Measurements from ENCODE around the gene AEN.

The AEN gene

DNA sequence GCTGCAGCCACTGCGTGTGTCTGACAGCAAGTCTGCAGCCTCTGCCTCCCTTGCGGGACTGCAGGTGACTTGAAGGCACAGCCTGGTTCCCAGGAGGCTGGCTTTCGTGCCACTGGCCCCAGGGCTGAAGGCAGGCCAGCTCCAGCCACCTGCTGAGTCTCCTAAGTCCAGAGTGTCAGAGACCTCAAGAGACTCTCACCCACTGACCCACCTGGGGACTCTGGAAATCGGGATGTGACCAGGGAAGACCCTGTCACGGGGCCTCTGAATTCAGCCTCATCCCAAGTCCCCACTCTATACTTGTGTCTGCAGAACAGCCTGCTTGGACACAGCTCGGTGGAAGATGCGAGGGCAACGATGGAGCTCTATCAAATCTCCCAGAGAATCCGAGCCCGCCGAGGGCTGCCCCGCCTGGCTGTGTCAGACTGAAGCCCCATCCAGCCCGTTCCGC lies 34.0 kb downstream of the AEN start:
- intact Hi-C loops (cut with micrococcal nuclease) = loop anchor here (10.0 kb wide), 1 partner anchor 180 kb away; no protein-coding TSS in a partner anchor
- no peaks in the 10 kb centered on the region for H3K27me3 Mint-ChIP-seq
- no peaks in the 10 kb centered on the region for H3K9me3 Mint-ChIP-seq
- no peaks in the 10 kb centered on the region for H3K36me3 Mint-ChIP-seq (ENCODE audit: low read depth)
- no peaks in the 10 kb centered on the region for H3K4me1 Mint-ChIP-seq (ENCODE audit: low read depth)
- no peak overlapping the region for H3K27ac Mint-ChIP-seq
- no peak overlapping the region for H3K4me3 Mint-ChIP-seq

GRCh38 chr15:88655800-88656488 lies 34.8 kb downstream of the AEN start:
- Mint-ChIP-seq H3K27ac (no peak overlapping the region), H3K9me3 (no peaks in the 10 kb centered on the region), H3K36me3 (ENCODE audit: low read depth) (no peaks in the 10 kb centered on the region), H3K27me3 (no peaks in the 10 kb centered on the region), H3K4me1 (ENCODE audit: low read depth) (no peaks in the 10 kb centered on the region), H3K4me3 (no peak overlapping the region)
- intact Hi-C loops (cut with micrococcal nuclease) = loop anchor here (10.0 kb wide), 1 partner anchor 179 kb away; no protein-coding TSS in a partner anchor

DNA sequence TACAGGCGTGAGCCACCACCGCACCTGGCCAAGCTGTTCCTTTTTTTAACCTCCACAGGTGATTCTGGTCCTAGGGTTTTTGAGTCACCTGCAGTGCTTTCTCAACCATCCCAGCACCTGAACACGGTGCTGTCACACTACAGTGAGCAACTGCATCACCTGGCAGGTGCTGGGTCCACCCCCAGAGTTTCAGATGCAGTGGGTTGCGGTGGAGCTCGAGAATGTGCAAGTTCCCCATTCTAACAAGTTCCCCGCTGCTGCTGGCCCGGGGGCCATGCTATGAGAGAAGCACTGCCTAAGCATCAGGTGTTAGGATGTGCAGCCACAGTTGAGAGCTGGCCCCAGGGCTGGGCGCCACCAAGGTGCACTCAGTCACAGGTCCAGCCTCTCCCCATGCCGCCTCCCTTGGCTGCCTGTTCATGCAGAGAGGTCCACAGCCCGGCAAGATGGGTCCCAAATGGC lies 35.7 kb downstream of the AEN start:
- Mint-ChIP-seq H3K4me1 (ENCODE audit: low read depth) (no peaks in the 10 kb centered on the region), H3K27ac (no peak overlapping the region), H3K36me3 (ENCODE audit: low read depth) (no peaks in the 10 kb centered on the region), H3K27me3 (no peaks in the 10 kb centered on the region), H3K9me3 (no peaks in the 10 kb centered on the region), H3K4me3 (no peak overlapping the region)
- intact Hi-C loops (cut with micrococcal nuclease) = loop anchor here (10.0 kb wide), 1 partner anchor 178 kb away; no protein-coding TSS in a partner anchor

DNA sequence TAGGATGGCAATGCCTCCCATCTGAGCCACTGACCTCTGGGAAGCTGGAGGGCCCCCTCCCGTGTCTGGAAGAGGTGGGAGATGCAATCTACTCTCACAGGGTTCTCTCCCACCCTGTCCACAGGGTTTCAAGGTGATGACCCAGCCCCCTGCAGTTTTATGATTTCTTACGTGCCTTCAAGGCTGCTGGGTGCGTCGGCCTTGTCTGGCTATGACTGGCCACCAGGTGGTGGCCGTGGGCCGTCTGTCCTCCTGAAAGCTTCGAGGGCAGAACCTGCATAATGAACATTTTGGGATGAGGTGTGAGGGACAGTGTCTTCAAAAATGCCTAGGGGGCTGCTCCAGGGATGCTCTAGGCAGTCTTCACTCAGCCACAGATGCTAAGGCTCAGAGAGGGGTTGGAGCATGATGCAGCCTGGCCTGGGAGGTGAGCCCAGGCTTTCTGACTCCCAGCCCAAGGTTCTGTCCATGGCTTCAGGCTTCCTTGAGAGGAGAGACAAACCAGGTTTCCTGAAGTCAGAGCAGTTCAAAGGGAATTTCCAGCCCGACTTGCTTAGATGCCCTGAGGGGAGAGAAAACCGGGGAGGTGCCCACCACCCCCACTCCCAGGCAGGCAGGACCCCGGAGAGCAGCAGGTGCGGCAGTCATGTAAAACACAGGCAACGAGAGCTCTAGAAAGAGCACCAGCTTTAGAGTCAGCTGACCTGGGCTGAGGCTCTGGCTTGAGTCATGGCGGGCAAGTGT lies 36.4 kb downstream of the AEN start:
- Mint-ChIP-seq H3K27ac (no peak overlapping the region), H3K9me3 (no peaks in the 10 kb centered on the region), H3K4me3 (no peak overlapping the region), H3K4me1 (ENCODE audit: low read depth) (no peaks in the 10 kb centered on the region), H3K36me3 (ENCODE audit: low read depth) (no peaks in the 10 kb centered on the region), H3K27me3 (no peaks in the 10 kb centered on the region)
- intact Hi-C loops (cut with micrococcal nuclease) = loop anchor here (10.0 kb wide), 1 partner anchor 177 kb away; no protein-coding TSS in a partner anchor

DNA sequence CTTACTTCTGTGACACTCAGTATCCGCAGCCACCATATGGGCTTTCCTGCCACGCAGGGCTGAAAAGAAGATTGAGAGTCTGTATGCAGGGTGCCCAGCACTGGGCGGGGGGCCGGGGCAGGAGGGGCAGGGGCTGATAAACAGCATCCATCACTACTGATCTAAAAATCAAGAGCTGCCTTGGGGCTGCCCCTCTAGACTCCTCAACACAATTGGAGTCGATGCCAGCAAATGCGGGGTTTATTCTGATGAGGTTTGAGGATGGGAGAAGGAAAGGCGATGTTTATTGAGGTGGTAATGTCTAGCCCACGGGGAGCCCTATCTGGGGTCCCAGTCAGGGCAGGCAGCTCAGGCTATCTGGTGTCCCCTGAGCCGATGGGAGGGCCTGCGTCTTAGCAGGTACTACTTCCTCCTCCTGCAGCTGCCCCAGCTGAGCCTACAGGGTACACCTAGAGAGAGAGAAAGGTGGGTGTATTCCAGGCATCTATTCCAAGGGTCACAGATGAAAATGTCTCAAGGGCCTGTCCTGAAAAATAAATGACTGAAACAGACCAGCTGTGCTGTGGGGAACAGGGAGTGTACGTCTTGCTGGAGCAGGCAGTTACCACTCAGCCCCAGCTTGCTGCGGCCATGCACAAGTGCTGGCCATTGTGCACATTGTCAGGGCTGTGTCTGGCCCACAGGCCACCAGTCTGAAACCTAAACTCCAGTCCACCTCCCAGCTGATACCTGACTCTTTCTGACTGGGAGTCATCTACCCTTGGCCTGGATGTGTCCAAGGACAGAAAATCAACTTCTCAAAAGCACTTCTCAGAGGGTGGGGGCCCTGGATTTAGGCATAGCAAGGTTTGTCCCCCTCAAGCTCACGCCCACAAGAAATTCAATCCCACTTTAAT lies 37.2 kb downstream of the AEN start:
- no peaks in the 10 kb centered on the region for H3K4me1 Mint-ChIP-seq (ENCODE audit: low read depth)
- H3K4me3 Mint-ChIP-seq = no peak overlapping the region
- H3K27me3 Mint-ChIP-seq = no peaks in the 10 kb centered on the region
- no peaks in the 10 kb centered on the region for H3K36me3 Mint-ChIP-seq (ENCODE audit: low read depth)
- H3K9me3 Mint-ChIP-seq = no peaks in the 10 kb centered on the region
- no peak overlapping the region for H3K27ac Mint-ChIP-seq
- intact Hi-C loops (cut with micrococcal nuclease) = loop anchor here (10.0 kb wide), 1 partner anchor 176 kb away; no protein-coding TSS in a partner anchor

- Mint-ChIP-seq H3K4me1 (ENCODE audit: low read depth) (no peaks in the 10 kb centered on the region), H3K36me3 (ENCODE audit: low read depth) (no peaks in the 10 kb centered on the region), H3K9me3 (no peaks in the 10 kb centered on the region), H3K27ac (no peak overlapping the region), H3K4me3 (no peak overlapping the region), H3K27me3 (no peaks in the 10 kb centered on the region)
- intact Hi-C loops (cut with micrococcal nuclease) = loop anchor here (10.0 kb wide), 1 partner anchor 176 kb away; no protein-coding TSS in a partner anchor
Observed at GRCh38 chr15:88658972-88659931, 38.1 kb downstream of the AEN start.

DNA sequence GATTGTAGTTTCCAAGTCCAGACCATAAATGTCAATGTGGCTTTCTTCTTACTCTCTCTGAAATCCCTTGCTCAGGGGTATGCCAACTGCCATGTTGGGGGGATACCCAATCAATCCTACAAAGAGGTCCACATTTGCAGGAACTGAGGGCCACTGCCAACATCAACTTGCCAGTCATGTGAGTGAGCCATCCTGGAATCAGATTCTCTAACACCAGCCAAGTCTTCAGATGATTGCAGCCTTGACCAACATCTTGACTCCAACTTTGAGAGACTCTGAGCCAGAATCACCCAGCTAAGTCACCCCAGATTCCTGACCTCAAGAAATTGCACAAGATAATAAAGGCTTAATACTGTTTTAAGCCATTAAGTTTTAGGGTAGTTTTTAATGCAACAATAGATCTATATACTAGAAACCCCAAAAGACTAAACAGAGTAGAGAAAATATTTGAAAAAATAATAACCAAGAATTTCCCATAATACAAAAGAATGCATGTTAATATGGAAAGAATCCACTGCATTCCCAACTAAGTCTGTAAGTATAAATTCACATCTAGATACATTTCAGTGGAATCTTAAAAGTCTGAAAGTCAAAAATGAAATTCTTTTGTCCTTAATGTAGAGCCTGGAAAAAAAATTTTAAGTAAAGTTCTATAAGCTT lies 40.0 kb downstream of the AEN start:
- H3K27me3 Mint-ChIP-seq = no peaks in the 10 kb centered on the region
- no peak overlapping the region for H3K27ac Mint-ChIP-seq
- no peaks in the 10 kb centered on the region for H3K4me1 Mint-ChIP-seq (ENCODE audit: low read depth)
- H3K4me3 Mint-ChIP-seq = no peak overlapping the region
- no peaks in the 10 kb centered on the region for H3K36me3 Mint-ChIP-seq (ENCODE audit: low read depth)
- intact Hi-C loops (cut with micrococcal nuclease) = loop anchor here (5.0 kb wide), 1 partner anchor 39 kb away; the partner anchor contains the start of gene AEN
- no peaks in the 10 kb centered on the region for H3K9me3 Mint-ChIP-seq

DNA sequence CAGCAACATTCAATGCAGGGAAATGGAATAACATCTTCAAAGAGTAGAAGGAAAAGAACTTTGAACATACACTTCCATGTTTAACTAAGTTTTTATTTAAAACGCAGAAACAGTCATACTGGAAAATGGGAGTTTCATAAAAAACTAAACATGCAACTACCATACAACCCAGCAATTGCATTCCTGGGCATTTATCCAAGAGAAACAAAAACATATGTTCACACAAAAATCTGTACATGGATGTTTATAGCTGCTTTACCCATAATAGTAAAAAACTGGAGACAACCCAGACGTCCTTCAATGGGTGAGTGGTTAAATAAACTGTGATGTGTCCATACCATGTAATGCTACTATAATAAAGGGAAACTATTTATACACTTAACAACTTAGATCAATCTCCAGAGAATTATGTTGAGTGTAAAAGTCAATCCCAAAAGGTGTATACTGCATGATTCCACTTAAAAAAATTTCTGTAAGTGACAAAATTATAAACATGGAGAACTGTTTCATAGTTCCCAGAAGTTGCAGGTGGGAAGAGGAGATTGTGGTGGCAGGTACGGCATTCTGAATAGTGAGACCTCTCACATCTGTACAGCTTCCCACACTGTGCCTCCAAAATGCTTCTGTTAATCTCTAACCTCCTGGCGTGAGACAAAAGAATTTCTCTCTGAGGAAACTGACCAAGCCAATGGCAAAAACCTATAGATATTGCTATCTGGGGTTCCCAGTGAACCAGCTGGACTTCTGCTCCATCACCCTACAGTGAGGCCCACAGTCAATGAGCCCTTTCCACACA lies 40.8 kb downstream of the AEN start:
- no peak overlapping the region for H3K4me3 Mint-ChIP-seq
- H3K4me1 Mint-ChIP-seq (ENCODE audit: low read depth) = no peaks in the 10 kb centered on the region
- no peaks in the 10 kb centered on the region for H3K36me3 Mint-ChIP-seq (ENCODE audit: low read depth)
- H3K27me3 Mint-ChIP-seq = peaks cover 2% of the 10 kb centered on the region
- H3K27ac Mint-ChIP-seq = no peak overlapping the region
- no peaks in the 10 kb centered on the region for H3K9me3 Mint-ChIP-seq
- intact Hi-C loops (cut with micrococcal nuclease) = loop anchor here (5.0 kb wide), 1 partner anchor 40 kb away; the partner anchor contains the start of gene AEN

DNA sequence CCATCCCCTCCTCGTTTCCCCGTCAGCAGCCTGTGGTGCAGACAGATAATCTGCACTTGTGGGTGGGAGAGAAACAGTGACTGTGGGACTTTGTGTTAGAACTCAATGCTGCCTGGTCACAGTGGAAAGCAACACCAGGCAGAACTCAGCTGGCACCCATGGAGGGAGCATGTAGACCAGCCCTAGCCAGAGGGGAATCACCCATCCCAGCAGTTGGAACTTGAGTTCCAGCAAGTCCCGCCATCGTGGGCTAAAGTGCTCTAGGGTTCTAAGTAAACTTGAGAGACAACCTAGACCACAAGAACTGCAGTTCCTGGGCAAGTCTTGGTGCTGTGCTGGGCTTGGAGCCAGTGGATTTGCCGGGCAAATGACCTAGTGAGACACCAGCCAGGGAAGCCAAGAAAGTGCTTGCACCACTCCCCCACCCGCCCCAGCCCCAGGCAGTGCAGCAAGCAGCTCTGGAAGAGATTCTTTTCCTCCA lies 42.0 kb downstream of the AEN start:
- intact Hi-C loops (cut with micrococcal nuclease) = loop anchor here (5.0 kb wide), 1 partner anchor 41 kb away; the partner anchor contains the start of gene AEN
- H3K4me1 Mint-ChIP-seq (ENCODE audit: low read depth) = no peaks in the 10 kb centered on the region
- H3K27ac Mint-ChIP-seq = no peak overlapping the region

DNA sequence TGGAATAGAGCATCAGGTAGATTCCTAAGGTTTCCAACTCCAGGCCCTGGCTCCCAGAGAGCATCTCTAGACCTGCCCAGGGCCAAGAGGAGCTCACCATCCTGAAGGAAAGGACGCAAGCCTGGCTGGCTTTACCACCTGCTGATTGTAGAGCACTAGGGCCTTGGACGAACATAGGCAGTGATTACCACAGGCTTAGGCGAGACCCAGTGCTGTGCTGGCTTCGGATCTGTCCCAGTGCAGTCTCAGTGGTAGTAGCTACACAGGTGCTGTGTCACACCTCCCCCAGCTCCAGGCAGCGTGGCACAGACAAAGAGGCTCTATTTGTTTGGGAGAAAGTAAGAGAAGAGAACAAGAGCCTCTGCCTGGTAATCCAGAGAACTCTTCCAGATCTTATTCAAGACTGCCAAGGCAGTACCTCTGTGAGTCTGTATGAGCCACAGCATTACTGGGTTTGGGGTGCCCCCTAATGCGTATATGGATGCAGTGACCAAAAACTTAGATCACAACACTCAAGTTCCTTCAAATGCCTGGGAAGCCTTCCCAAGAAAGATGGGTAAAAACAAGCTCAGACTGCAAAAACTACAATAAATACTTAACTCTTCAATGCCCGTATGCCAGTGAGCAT lies 43.1 kb downstream of the AEN start:
- H3K36me3 Mint-ChIP-seq (ENCODE audit: low read depth) = no peaks in the 10 kb centered on the region
- intact Hi-C loops (cut with micrococcal nuclease) = loop anchor here (5.0 kb wide), 1 partner anchor 42 kb away; the partner anchor contains the start of gene AEN
- peaks cover 7% of the 10 kb centered on the region for H3K27me3 Mint-ChIP-seq
- H3K4me1 Mint-ChIP-seq (ENCODE audit: low read depth) = no peaks in the 10 kb centered on the region
- H3K27ac Mint-ChIP-seq = no peak overlapping the region
- no peaks in the 10 kb centered on the region for H3K9me3 Mint-ChIP-seq
- H3K4me3 Mint-ChIP-seq = no peak overlapping the region

More for the DNA sequence above, 42.0 kb downstream of the AEN start:
- Mint-ChIP-seq H3K36me3 (ENCODE audit: low read depth) (no peaks in the 10 kb centered on the region), H3K27me3 (peaks cover 4% of the 10 kb centered on the region), H3K9me3 (no peaks in the 10 kb centered on the region), H3K4me3 (no peak overlapping the region)

DNA sequence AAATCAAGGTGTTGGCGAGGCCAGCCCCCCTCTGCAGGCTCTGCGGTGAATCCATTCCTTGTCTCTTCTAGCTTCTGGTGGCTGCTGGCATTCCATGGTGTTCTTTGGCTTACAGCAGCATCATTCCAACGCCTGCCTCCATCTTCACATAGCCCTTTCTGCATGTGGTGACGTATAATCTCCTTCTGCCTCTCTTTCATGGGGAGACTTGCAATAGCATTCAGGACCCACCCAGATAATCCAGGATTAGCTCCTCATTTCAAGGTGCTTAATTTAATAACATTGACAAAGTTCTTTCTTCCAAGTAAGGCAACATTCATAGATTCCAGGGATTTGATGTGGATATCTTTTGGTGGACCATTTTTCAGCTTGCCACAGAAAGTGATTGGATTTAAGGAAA lies 53.5 kb downstream of the AEN start:
- intact Hi-C loops (cut with micrococcal nuclease) = no loop called here
- Mint-ChIP-seq H3K4me3 (no peak overlapping the region), H3K9me3 (no peaks in the 10 kb centered on the region), H3K4me1 (ENCODE audit: low read depth) (no peaks in the 10 kb centered on the region), H3K27ac (no peak overlapping the region), H3K27me3 (peaks cover 17% of the 10 kb centered on the region), H3K36me3 (ENCODE audit: low read depth) (no peaks in the 10 kb centered on the region)
